Lower leg skin (tissue), 3 donors: ENCODE data around the gene CCDC27.

Experiments
- CTCF ChIP-seq, 3 donors: fragments of 450-650 bp; IDR thresholded peaks; one replicate each; pipeline ENCODE4 v1.5.1; 2016; ENCODE audit warnings: antibody characterized with exemption in 3 of 3, mild to moderate bottlenecking in 3 of 3, moderate library complexity in 2 of 3
- POLR2A ChIP-seq, 2 donors: fragments of 450-650 bp; IDR thresholded peaks; one replicate each; pipeline ENCODE4 v1.6.1; 2016 to 2017; ENCODE audit warnings: antibody characterized with exemption in 2 of 2, mild to moderate bottlenecking in 1 of 2, moderate library complexity in 1 of 2

DNA sequence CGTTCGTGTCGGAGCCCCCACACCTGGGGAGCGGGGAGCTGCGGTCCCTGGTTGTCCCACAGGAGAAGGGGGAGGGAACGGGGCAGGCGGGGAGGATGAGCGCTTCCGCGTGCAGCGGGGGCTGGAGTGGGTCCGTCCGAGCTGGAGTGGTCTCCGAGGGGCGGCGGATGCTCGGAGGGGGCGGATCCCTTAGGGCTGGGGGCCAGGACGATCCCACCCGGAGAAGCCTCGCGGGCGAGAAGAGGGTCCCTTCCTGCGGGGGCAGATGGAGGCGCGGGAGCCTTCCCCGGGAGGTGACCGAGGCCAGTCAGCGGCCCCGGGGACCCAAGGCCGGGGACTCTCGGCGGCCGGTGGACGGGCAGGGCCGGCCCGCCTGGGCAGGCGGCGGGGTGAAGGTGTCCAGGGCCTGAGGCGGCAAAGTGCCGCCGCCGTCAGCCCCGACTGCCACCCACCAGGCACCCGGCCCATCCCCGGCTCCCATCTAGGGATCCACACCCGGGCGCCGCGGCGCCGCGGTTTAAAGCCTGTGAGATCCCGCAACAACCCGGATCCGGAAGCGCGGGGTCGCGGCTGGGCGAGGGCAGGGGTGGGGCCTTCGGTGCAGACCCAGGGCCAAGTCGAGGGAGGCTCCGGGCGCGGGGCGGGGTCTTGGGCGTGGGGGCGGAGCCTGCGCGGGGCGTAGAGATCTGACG, 5.3 kb upstream of the CCDC27 start:
- TF ChIP-seq CTCF (IDR thresholded peaks at IDR 0.05) (no peak), POLR2A (IDR thresholded peaks at IDR 0.05) (no peak)
